ENCODE data around the gene PIAS1. TPM values are rescaled to one million over a fixed set of nuclear protein-coding genes. Genes with fewer than 3 reads are reported as not detected.
A peak's percentile ranks its signal among the peaks of the same experiment; 100 is the strongest.

Gene PIAS1
- total and polyA plus RNA-seq, 2 donors (not counting 1 experiment from before 2014, with no cell fraction given), result 28.8 to 87.3 TPM

DNA sequence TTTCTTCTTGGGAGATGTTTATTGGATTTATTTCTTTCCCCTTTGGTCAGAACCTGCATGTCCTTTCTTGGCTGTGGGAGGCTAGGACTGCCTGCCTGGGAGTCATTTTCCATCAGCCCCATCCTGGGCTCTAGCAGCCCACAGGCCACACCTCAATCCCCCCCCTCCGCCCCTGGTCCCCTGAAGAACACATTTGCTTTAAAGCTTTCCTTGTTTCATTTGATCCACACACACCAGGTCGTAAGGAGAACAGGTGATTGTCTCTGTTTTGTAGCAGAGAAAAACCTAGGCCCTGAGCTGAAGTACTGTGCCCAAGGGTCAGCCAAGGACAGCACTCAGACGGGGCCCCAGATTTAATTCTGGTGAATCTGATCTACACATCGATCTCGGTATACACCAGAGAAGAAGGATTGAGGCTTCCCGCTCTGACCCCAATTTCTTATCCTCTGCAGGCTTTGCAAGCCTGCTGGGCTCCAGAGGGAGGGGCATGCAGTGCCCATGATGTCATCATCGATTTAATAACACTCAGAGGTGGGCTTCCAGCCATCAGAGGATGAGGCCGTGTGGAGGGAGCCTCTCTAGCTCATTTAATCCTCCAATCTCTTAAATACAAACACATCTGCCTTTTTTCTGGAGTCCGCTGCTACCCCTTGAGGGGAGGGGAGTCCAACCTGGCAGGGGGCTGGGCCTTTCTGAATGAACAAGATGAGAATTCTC, 177.1 kb downstream of the PIAS1 start:
- no peak for DNase-seq
- H2AFZ ChIP-seq (ENCODE audit: insufficient read depth, low read depth, low read length, poor library complexity, severe bottlenecking), result no peak overlapping the region
- intact Hi-C loops (cut with micrococcal nuclease), result no loop called here
- CTCF ChIA-PET, result no interaction called here
- Mint-ChIP-seq H3K4me1 (peaks cover 34% of the 10 kb centered on the region), H3K27me3 (peaks cover under 1% of the 10 kb centered on the region), H3K4me3 (peak overlapping the region; percentile 67), H3K9me3 (ENCODE audit: insufficient read depth) (no peaks in the 10 kb centered on the region), H3K27ac (peak overlapping the region; percentile 61)
- peaks cover 14 to 30% of the 10 kb centered on the region in 2 donors for H3K4me1 ChIP-seq (ENCODE audit: control insufficient read depth in 2 of 2, insufficient read depth in 2 of 2, low read length in 2 of 2)
- H3K4me3 ChIP-seq (ENCODE audit: control extremely low read depth in 1 of 5, extremely low read depth in 1 of 5, insufficient read depth in 1 of 5, low read depth in 2 of 5, low read length in 4 of 5), result no peak overlapping the region
- H3K79me2 ChIP-seq (ENCODE audit: control insufficient read depth, insufficient read depth, low read length), result peaks cover 46% of the 10 kb centered on the region
- ATAC-seq (ENCODE audit: low read depth), result no peak
- H3K4me2 ChIP-seq (replicated peaks; ENCODE audit: low read depth, low read length, poor library complexity, severe bottlenecking), result no peak overlapping the region
- no peaks in the 10 kb centered on the region for H3K9me3 ChIP-seq (ENCODE audit: control extremely low read depth in 1 of 3, control insufficient read depth in 2 of 3, insufficient read depth in 1 of 3, low read length in 2 of 3)
- TF ChIP-seq EZH2 (IDR thresholded peaks at IDR 0.05; ENCODE audit: borderline replicate concordance, insufficient read depth, low read depth, low read length, poor library complexity, severe bottlenecking), result no peak
- TF ChIP-seq, protein P1, sequence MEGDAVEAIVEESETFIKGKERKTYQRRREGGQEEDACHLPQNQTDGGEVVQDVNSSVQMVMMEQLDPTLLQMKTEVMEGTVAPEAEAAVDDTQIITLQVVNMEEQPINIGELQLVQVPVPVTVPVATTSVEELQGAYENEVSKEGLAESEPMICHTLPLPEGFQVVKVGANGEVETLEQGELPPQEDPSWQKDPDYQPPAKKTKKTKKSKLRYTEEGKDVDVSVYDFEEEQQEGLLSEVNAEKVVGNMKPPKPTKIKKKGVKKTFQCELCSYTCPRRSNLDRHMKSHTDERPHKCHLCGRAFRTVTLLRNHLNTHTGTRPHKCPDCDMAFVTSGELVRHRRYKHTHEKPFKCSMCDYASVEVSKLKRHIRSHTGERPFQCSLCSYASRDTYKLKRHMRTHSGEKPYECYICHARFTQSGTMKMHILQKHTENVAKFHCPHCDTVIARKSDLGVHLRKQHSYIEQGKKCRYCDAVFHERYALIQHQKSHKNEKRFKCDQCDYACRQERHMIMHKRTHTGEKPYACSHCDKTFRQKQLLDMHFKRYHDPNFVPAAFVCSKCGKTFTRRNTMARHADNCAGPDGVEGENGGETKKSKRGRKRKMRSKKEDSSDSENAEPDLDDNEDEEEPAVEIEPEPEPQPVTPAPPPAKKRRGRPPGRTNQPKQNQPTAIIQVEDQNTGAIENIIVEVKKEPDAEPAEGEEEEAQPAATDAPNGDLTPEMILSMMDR (IDR thresholded peaks at IDR 0.05), result no peak
- H3K9ac ChIP-seq (ENCODE audit: low read length), result no peak overlapping the region
- WGBS (ENCODE audit: insufficient coverage), result 98% methylated on average over 5 of the region's 9 CpGs
- no peaks in the 10 kb centered on the region for H4K20me1 ChIP-seq (ENCODE audit: control insufficient read depth, insufficient read depth, low read length, poor library complexity, severe bottlenecking)
- no peaks in the 10 kb centered on the region for H3K36me3 ChIP-seq (replicated peaks in 1 of 2; ENCODE audit: control extremely low read depth in 1 of 2, control insufficient read depth in 1 of 2, extremely low read depth in 1 of 2, insufficient read depth in 2 of 2, low read length in 1 of 2)
- H3K27me3 ChIP-seq (replicated peaks in 1 of 4; ENCODE audit: control extremely low read depth in 1 of 4, control insufficient read depth in 3 of 4, insufficient read depth in 4 of 4, low read length in 3 of 4), result peaks cover 0 to 2% (median 0%) of the 10 kb centered on the region in 4 experiments
- no peak overlapping the region for H3K27ac ChIP-seq (ENCODE audit: low read length in 2 of 2)
- POLR2A ChIA-PET, result no interaction called here

DNA sequence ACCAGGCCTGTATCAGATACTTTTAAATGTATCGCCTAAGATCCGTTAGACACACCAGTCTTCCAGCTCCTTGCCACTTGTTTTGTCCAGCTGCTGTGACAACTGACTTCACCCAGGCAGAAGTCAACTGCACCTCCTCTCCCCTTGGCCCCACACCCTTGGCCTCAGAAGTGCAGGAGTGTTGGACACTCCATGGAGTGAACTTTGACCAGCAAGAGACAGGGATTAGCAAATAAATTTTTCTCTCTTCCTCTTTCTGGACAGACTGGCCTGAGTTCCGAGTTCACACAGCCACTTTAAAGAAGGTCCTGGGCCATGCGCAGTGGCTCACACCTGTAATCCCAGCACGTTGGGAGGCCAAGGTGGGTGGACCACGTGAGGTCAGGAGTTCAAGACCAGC, 178.3 kb downstream of the PIAS1 start:
- Mint-ChIP-seq H3K4me3 (no peak overlapping the region), H3K27me3 (peaks cover 4% of the 10 kb centered on the region), H3K9me3 (ENCODE audit: insufficient read depth) (no peaks in the 10 kb centered on the region), H3K4me1 (peaks cover 30% of the 10 kb centered on the region), H3K27ac (no peak overlapping the region)
- Histone ChIP-seq H3K9ac (ENCODE audit: low read length) (no peak overlapping the region), H3K27ac (ENCODE audit: low read length in 2 of 2) (no peak overlapping the region), H3K4me1 (ENCODE audit: control insufficient read depth in 2 of 2, insufficient read depth in 2 of 2, low read length in 2 of 2) (peaks cover 14 to 30% of the 10 kb centered on the region in 2 donors), H3K27me3 (replicated peaks in 1 of 4; ENCODE audit: control extremely low read depth in 1 of 4, control insufficient read depth in 3 of 4, insufficient read depth in 4 of 4, low read length in 3 of 4) (peaks cover 0 to 2% (median 0%) of the 10 kb centered on the region in 4 experiments), H3K36me3 (replicated peaks in 1 of 2; ENCODE audit: control extremely low read depth in 1 of 2, control insufficient read depth in 1 of 2, extremely low read depth in 1 of 2, insufficient read depth in 2 of 2, low read length in 1 of 2) (no peaks in the 10 kb centered on the region), H3K79me2 (ENCODE audit: control insufficient read depth, insufficient read depth, low read length) (peaks cover 36% of the 10 kb centered on the region), H3K4me2 (replicated peaks; ENCODE audit: low read depth, low read length, poor library complexity, severe bottlenecking) (no peak overlapping the region), H3K4me3 (ENCODE audit: control extremely low read depth in 1 of 5, extremely low read depth in 1 of 5, insufficient read depth in 1 of 5, low read depth in 2 of 5, low read length in 4 of 5) (no peak overlapping the region), H3K9me3 (ENCODE audit: control extremely low read depth in 1 of 3, control insufficient read depth in 2 of 3, insufficient read depth in 1 of 3, low read length in 2 of 3) (no peaks in the 10 kb centered on the region), H4K20me1 (ENCODE audit: control insufficient read depth, insufficient read depth, low read length, poor library complexity, severe bottlenecking) (no peaks in the 10 kb centered on the region), H2AFZ (ENCODE audit: insufficient read depth, low read depth, low read length, poor library complexity, severe bottlenecking) (no peak overlapping the region)
- TF ChIP-seq EZH2 (IDR thresholded peaks at IDR 0.05; ENCODE audit: borderline replicate concordance, insufficient read depth, low read depth, low read length, poor library complexity, severe bottlenecking), result no peak
- TF ChIP-seq, protein P1 (IDR thresholded peaks at IDR 0.05), result no peak
- POLR2A ChIA-PET, result interaction anchor here (0.6 kb wide), 1 partner anchor 96 kb away, joined by 3 read pairs; no protein-coding TSS in a partner anchor
- no peak for DNase-seq
- intact Hi-C loops (cut with micrococcal nuclease), result no loop called here
- 90% methylated on average over 6 of the region's 6 CpGs for WGBS (ENCODE audit: insufficient coverage)
- CTCF ChIA-PET, result interaction anchor here (1.2 kb wide), 1 partner anchor 45 kb away, joined by 4 read pairs; the partner anchor contains the start of gene FEM1B
- ATAC-seq (ENCODE audit: low read depth), result no peak
